GM23338 (cell line): ENCODE data around the gene GTF3C5. TPM values are rescaled to one million over a fixed set of nuclear protein-coding genes. Genes with fewer than 3 reads are reported as not detected.

Experiments
- ATAC-seq: fragments of 200-7000 bp; cut with Tn5 transposase; 3 replicates; pipeline ENCODE4 v1.9.1; 2020
- DNase-seq: peaks from one replicate; pipeline ENCODE4 v3.0.0-alpha.2; 2015; ENCODE audit warnings: low spot score
- H2AFZ ChIP-seq: fragments of 200-600 bp; sonication (generic); 2 replicates; pipeline ENCODE4 v1.8.0; 2016; ENCODE audit warnings: antibody characterized with exemption, mild to moderate bottlenecking, moderate library complexity
- H3F3A ChIP-seq: fragments of 200-600 bp; sonication (generic); replicated peaks from 2 replicates; pipeline ENCODE4 v1.8.0; 2017; ENCODE audit warnings: antibody characterized with exemption, mixed run types, low read depth
- H3K27ac ChIP-seq: fragments of 200-600 bp; sonication (generic); 2 replicates; pipeline ENCODE4 v1.6.1; 2016; ENCODE audit warnings: low read depth
- H3K27me3 ChIP-seq: fragments of 200-600 bp; sonication (generic); 2 replicates; pipeline ENCODE4 v1.8.0; 2016; ENCODE audit warnings: mild to moderate bottlenecking, mixed run types, moderate library complexity; ENCODE audit not compliant: insufficient read depth
- H3K36me3 ChIP-seq: fragments of 200-600 bp; sonication (generic); 2 replicates; pipeline ENCODE4 v1.8.0; 2016; ENCODE audit warnings: mild to moderate bottlenecking; ENCODE audit not compliant: insufficient read depth
- H3K4me1 ChIP-seq: fragments of 200-600 bp; sonication (generic); 2 replicates; pipeline ENCODE4 v1.8.0; 2016; ENCODE audit warnings: mild to moderate bottlenecking, moderate library complexity; ENCODE audit not compliant: insufficient read depth
- H3K4me2 ChIP-seq: fragments of 200-600 bp; sonication (generic); 2 replicates; pipeline ENCODE4 v1.7.1; 2017; ENCODE audit warnings: mixed run types
- H3K4me3 ChIP-seq: fragments of 200-600 bp; sonication (generic); 2 replicates; pipeline ENCODE4 v1.6.1; 2016; ENCODE audit warnings: mixed run types
- H3K79me2 ChIP-seq: fragments of 200-600 bp; sonication (generic); replicated peaks from 2 replicates; pipeline ENCODE4 v1.8.0; 2017; ENCODE audit warnings: mild to moderate bottlenecking; ENCODE audit not compliant: insufficient read depth
- H3K9me2 ChIP-seq: fragments of 200-600 bp; sonication (generic); 2 replicates; pipeline ENCODE4 v1.8.0; 2017; ENCODE audit not compliant: insufficient read depth
- H4K20me1 ChIP-seq: fragments of 200-600 bp; sonication (generic); replicated peaks from 2 replicates; pipeline ENCODE4 v1.8.0; 2017; ENCODE audit warnings: mild to moderate bottlenecking; ENCODE audit not compliant: insufficient read depth
- H3K27ac Mint-ChIP-seq: 2 replicates; pipeline ENCODE4 v1.8.0; 2020; ENCODE audit warnings: inconsistent platforms, mild to moderate bottlenecking, moderate library complexity, mixed read lengths
- H3K27me3 Mint-ChIP-seq: 3 replicates; pipeline ENCODE4 v1.8.0; 2022; ENCODE audit warnings: low read depth, mild to moderate bottlenecking, moderate library complexity, mixed read lengths, inconsistent platforms; ENCODE audit not compliant: insufficient read depth, poor library complexity
- H3K36me3 Mint-ChIP-seq: 3 replicates; pipeline ENCODE4 v1.8.0; 2021; ENCODE audit warnings: low read depth, mild to moderate bottlenecking, inconsistent platforms, moderate library complexity, mixed read lengths
- H3K4me1 Mint-ChIP-seq: 3 replicates; pipeline ENCODE4 v1.8.0; 2020; ENCODE audit warnings: mild to moderate bottlenecking, inconsistent platforms, mixed read lengths
- H3K4me3 Mint-ChIP-seq: 3 replicates; pipeline ENCODE4 v1.8.0; 2021; ENCODE audit warnings: moderate library complexity, mild to moderate bottlenecking, inconsistent platforms, mixed read lengths
- H3K9me3 Mint-ChIP-seq: 3 replicates; pipeline ENCODE4 v1.8.0; 2020; ENCODE audit warnings: moderate library complexity, mild to moderate bottlenecking, inconsistent platforms, mixed read lengths
- CREB1 ChIP-seq: fragments of 250-450 bp; sonication (Bioruptor Pico); IDR thresholded peaks from 2 replicates; pipeline ENCODE4 v1.5.0; 2020; ENCODE audit warnings: low read depth, mild to moderate bottlenecking, moderate library complexity
- CTCF ChIP-seq, 2 experiments: fragments of 200-600 bp in 1 of 2; sonication (generic) in 1 of 2; conservative IDR thresholded peaks; 2 replicates each; pipeline versions ENCODE4 v1.5.1 to v1.6.1; 2016 to 2017; ENCODE audit warnings: antibody characterized with exemption in 2 of 2, low read depth in 2 of 2, mild to moderate bottlenecking in 2 of 2, moderate library complexity in 1 of 2
- EZH2 ChIP-seq: fragments of 200-600 bp; sonication (generic); IDR thresholded peaks from one replicate; pipeline ENCODE4 v1.8.0; 2017; ENCODE audit warnings: antibody characterized with exemption, mild to moderate bottlenecking, low read depth; ENCODE audit not compliant: unreplicated experiment
- EZH2phosphoT487 ChIP-seq: fragments of 200-600 bp; sonication (generic); IDR thresholded peaks from one replicate; pipeline ENCODE4 v1.8.1; 2018; ENCODE audit warnings: antibody characterized with exemption; ENCODE audit not compliant: unreplicated experiment
- JUNB ChIP-seq: IDR thresholded peaks from one replicate; pipeline ENCODE4 v1.6.1; 2016; ENCODE audit warnings: antibody characterized with exemption; ENCODE audit not compliant: unreplicated experiment
- NANOG ChIP-seq: IDR thresholded peaks from 2 replicates; pipeline ENCODE4 v1.6.1; 2016; ENCODE audit warnings: antibody characterized with exemption, borderline replicate concordance
- POLR2AphosphoS5 ChIP-seq: IDR thresholded peaks from 2 replicates; pipeline ENCODE4 v1.6.1; 2016; ENCODE audit warnings: antibody characterized with exemption, low read depth
- REST ChIP-seq: IDR thresholded peaks from one replicate; pipeline ENCODE4 v1.6.1; 2018; ENCODE audit warnings: antibody characterized with exemption; ENCODE audit not compliant: unreplicated experiment
- ZNF462 ChIP-seq: fragments of 250-450 bp; sonication (Bioruptor Pico); IDR thresholded peaks from 2 replicates; pipeline ENCODE4 v1.5.0; 2020; ENCODE audit warnings: mild to moderate bottlenecking, moderate library complexity
- polyA plus RNA-seq: library from polyadenylated mRNA; unstranded; fragments of >200 nt; fragmentation: Nextera tagmentation; extraction: Ambion mirVana; gene quantifications from 2 replicates; pipeline ENCODE4 v1.2.1, GENCODE V29; 2016
- total RNA-seq: library from RNA; depleted of rRNA; stranded (reverse); fragments of >200 nt; shearing (Covaris generic); gene quantifications from 2 replicates; pipeline ENCODE4 v1.2.3, GENCODE V29; 2014

Gene GTF3C5
- total and polyA plus RNA-seq, 2 experiments from 2014 or later, result 46.0 to 78.8 TPM

GRCh38 chr9:132983491-132984201, 47.2 kb upstream of the GTF3C5 start (continued):
- TF ChIP-seq ZNF462 (no peak), POLR2AphosphoS5 (no peak), NANOG (no peak), EZH2phosphoT487 (no peak)

- DNase-seq, result no peak
- Histone ChIP-seq H3K79me2 (no peaks in the 10 kb centered on the region), H4K20me1 (no peaks in the 10 kb centered on the region), H2AFZ (no peak overlapping the region), H3F3A (no peaks in the 10 kb centered on the region), H3K4me2 (no peak overlapping the region), H3K4me1 (no peaks in the 10 kb centered on the region; the same call in 1 of the 2 replicates), H3K36me3 (no peaks in the 10 kb centered on the region), H3K27me3 (peaks cover 3% of the 10 kb centered on the region), H3K4me3 (no peak overlapping the region), H3K27ac (no peak overlapping the region), H3K9me2 (no peaks in the 10 kb centered on the region)
- no peak for ATAC-seq
- no peak overlapping the region for H3K27ac Mint-ChIP-seq
- no peaks in the 10 kb centered on the region for H3K9me3 Mint-ChIP-seq
- no peak overlapping the region for H3K4me3 Mint-ChIP-seq
- no peaks in the 10 kb centered on the region for H3K36me3 Mint-ChIP-seq
- H3K27me3 Mint-ChIP-seq, result peaks cover 16% of the 10 kb centered on the region
- peaks cover 4% of the 10 kb centered on the region for H3K4me1 Mint-ChIP-seq
- no peak for TF ChIP-seq EZH2
- TF ChIP-seq REST, result no peak
- no peak for TF ChIP-seq POLR2AphosphoS5
- no peak for TF ChIP-seq JUNB
- no peak for TF ChIP-seq CREB1 (CRISPR knock-in tag)
- no peak for TF ChIP-seq CTCF (conservative IDR thresholded peaks at IDR 0.05; ENCODE audit: low read depth in 2 of 2)
Observed at GRCh38 chr9:132984202-132985070, 46.4 kb upstream of the GTF3C5 start.
